Activated CD8-positive, alpha-beta memory T cell treated with anti-CD3 and anti-CD28 coated beads for 1 hour (primary cell): ENCODE measurements around the gene REG4.
"Not testable (repeated sequence)": the region's sequence is repeated elsewhere in the genome, so short reads cannot be mapped to it uniquely, and the experiment has no call there.

Experiments used
- DNase-seq, 2 donors: peaks; one replicate each; pipeline ENCODE4 v3.0.0-alpha.2; 2020; ENCODE audit warnings: low read depth in 1 of 2; ENCODE audit errors: extremely low read depth in 1 of 2

The REG4 gene

DNA sequence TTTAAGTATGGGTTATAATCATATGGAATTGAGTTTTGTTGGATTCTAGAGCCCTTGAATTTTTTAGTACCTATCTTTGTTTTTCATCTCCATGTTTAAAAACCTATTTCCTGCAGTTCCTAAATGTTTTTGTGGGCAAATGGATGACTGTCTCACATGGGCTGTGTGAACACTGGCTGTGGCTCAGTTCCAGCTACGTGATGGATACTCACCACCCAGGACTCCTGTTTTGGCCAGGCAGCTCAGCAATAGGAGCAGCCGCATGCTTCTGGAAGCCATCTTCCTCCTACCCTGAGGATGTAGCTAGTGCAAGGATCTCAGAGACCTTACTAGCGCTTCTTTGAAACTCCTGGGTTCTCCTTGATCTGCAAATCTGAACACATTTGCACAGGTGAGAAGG is 2.8 kb downstream of the REG4 start:
- no peak for DNase-seq

- no peak for DNase-seq
Observed at GRCh38 chr1:119806489-119806888, 4.8 kb downstream of the REG4 start.

GRCh38 chr1:119805746-119806145 is 5.5 kb downstream of the REG4 start:
- no peak for DNase-seq

- no peak for DNase-seq
Observed at GRCh38 chr1:119805247-119805646, 6.0 kb downstream of the REG4 start.

DNA sequence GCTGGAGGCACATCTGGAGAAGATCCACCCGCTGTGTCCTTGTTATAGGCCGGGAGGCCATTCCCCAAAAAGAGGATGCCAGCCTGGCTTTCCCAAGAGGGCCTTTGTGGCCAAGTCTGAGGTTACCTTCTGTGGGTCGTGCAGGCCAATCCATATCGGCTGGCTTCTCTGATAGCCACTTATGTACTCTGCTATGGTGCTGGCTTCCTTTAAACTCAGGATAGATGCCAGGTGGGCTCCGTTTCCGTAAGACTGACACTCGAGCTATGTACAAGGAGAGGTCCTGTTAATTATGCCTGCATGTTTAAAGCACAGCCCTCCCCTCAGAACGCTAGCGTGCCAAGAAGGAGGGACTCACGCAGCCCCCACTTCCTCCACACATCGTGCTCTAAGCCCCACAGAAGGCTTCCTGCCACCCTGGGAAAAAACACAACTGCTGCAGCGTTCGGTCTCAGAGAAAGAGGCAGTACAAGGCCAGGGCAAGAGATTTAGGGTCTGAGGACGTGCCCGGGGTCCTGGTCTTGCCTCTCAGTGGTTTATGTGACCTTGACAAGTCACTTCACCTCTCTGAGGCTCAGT is 11.6 kb downstream of the REG4 start:
- DNase-seq: no peak

GRCh38 chr1:119799003-119799402 is 12.3 kb downstream of the REG4 start:
- DNase-seq: no peak

DNA sequence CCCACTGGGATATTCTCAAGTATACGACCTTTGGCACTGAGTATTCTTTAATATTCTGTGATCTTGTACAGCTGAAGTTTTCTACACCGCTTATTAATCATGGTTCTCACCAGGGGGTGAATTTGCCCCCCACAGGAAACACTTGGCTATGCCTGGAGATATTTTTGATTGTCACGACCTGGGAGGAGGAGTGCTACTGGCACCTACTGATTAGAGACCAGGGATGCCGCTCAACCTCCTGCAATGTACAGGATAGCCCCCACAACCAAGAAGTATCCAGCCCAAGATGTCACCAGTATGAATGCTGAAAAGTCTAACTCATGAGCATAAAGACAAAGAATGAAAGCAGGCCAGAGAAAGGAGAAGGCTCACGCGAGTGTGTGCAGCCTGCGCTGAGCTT is 13.7 kb downstream of the REG4 start:
- DNase-seq: no peak

- no peak for DNase-seq
Observed at GRCh38 chr1:119797162-119797561, 14.1 kb downstream of the REG4 start.

- no peak for DNase-seq
Observed at GRCh38 chr1:119795261-119796200, 15.7 kb downstream of the REG4 start.

DNA sequence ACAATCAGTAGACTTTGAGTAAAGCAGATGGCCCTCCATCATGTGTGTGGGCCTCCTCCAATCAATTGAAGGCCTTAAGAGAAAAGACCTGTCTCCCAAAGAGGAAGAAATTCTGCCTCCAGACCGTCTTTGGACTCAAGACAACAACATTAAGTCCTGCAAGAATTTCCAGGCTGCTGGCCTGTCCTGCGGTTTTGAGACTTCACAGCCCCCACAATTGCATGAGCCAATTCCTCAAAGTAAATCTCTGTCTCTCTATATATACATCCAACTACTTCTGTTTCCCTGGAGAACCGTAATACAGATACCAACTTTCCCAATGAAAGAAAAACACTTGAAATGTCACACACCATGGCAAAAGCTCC is 16.4 kb downstream of the REG4 start:
- DNase-seq: no peak

DNA sequence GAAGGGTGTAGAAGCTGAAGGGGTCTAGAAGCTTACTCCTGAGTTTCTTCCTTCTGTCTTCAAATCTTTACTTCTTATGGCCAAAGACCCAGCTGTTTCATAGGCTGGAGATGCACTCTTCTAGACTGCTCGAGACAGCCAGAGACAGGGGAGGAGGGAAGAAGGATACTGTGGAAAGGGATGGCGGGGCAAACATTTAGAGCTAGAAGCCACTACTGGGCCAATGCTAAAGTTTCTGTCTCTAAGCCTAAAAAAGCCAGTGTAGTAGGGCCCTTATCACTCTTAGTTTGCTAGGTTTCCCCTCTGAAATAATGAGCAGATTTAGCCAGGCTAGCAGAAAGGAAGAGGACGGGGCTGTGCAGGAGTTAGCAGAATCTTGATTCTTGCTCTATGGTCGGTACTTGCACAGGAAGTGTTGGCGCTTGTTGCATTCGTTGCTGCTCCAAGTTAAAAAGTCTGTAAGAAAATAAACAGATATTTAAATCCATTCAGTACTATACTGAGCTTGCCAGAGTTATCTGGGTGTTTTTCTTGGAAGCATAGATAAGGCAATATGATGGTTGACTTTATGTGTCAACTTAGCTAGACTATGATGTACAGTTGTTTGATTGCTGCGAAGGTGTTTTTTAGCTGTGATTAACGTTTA is 16.9 kb downstream of the REG4 start:
- no peak for DNase-seq

DNA sequence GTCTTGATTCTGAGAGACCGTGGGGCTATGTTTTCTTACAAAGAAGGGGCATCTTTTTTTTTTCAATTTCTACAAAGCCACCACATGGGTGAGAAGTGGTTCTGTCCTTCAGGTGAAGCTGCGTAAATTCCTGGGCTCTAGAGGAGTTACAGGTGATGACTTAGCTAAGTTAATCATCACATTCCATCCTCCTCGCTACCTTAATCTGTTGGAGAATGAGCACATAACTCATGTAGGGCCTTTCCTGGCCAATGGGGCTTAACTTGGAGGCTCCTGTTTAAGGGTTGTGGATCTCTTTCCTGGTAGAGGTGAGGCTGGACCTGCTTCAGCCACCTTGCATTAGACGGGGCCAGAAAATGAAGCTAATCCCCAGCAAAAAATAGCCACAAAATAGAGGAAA is 19.9 kb downstream of the REG4 start:
- DNase-seq: no peak

DNA sequence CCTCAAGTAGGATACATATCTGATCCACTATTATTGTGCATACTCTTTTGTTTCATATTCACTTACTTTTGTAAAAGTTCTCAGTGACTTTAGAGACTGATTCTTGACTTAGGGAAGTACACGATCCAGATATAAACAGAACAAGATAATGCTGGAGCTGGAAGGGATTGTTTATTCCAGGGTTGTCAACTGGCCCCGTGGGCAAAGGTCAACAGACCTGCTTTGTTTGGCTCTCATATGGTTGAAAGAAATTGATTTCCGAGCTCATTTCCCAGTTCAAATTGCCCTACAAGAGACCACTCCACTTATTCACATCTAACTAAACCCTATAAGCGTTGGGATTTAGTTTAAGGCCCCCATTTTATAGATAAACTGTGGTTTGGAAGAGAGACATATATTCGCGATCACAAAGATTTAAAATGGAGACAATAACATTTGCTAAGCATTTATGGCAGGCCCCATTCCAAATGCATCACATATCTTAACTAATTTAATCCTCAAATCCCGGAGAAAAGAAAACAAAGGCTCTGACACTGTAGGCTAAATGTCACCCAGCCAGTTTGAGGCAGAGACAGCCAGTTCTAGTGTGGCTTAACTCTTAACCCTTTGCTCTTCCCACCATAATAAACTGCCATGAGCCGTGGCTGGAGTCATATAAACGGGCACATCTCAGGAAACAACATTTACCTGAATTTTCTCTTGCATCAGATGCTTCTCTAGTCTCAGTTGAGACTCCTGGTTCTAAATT is 20.6 kb downstream of the REG4 start:
- no peak for DNase-seq

DNA sequence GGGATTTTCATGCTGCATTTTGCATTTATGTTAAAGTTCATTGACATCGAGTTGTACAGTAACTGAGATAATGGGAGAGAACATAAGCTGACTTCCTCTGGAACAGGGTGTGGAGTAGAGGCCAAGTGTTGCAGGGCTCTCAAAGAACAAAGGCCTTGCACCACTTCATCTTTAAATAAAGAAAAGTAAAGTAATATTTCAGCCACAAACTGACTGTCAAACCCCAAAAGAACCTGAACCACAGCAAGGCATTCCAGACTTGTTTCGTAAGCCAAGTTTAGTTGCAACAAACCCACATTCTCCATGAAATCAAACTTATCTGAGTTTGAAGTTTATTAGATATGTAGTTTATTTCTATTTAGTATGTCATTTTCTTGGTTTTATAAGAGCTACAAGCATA is 23.5 kb downstream of the REG4 start:
- DNase-seq: no peak

GRCh38 chr1:119786473-119787050 is 24.7 kb downstream of the REG4 start:
- DNase-seq: not testable (repeated sequence)

DNA sequence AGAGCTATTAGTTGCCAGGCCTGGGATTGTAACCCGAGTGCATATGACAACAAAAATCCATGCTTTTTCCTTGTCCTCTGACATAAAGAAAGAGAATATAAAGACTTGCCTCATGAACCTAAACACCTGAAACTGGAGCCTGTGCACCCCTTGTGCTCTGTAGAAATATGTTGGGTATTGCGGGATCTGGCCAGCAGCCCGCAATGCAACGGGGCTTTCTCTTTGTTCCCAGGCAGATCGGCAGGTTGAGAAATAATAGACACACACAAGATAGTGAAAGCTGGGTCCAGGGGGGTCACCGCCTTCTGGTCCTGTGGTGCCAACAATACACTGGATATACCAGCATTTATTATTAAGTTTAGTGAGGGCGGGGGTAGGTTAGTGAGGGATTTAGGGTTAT is 25.2 kb downstream of the REG4 start:
- not testable (repeated sequence) for DNase-seq

DNA sequence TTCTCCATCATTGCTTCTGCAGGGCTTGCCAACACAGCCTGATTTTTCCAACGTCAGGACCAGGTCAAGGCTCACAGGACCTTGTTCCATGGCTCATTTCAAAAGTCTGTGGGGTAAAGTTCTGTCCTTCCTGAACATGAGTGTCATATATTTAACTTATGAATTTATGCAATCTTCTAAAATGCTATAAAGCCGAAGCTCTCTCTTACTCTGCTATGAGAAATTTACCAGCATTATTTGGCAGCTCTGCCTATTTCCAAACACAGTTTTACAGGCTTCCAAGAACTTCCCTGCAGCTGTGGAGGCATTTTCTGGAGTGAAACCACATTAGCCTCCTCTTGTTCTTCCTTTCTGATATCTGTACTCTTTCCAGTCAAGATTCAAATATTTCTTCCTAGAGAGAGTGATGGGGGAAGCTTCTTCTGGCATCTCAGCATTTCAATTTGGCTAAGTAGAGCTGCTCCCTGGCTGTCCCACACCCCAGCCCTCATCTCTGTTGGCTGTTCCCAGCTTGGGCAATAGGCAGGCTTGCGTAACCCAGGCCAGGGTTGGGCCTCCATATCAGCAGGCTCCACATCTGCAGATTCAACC is 27.0 kb downstream of the REG4 start:
- no peak for DNase-seq

DNA sequence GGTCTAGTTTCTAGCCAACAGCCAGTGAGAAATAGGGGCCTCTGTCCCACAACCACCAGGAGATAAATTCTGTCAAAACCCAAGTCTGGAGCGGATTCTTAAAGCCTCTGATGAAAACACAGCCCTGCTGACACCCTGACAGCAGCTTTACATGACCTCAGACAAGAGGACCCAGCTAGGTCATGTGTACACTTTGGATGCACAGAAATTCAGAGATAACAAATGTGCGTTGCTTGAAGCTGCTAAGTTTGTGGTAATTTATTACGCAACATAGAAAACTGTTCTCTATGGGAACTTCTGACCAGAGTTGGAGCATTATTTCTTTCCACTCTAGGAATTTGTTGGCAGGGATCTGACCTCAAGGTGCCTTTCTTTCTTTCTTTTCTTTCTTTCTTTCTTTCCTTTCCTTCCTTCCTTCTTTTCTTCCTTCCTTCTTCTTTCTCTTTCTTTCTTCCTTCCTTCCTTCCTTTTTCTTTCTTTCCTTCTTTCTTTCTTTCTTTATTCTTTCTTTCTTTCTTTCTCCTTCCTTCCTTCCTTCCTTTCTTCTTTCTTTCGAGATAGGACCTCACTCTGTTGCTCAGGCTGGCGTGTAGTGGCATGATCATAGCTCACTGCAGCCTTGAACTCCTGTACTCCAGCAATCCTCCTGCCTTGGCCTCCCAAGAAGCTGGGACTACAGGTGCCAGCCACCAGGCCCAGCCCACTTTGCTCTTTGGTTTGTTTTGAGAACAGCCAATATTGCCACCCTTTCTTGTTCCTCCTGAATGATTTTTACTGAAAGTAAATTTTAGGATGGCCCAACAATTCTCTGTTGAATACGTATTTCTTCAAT is 27.7 kb downstream of the REG4 start:
- no peak for DNase-seq

DNA sequence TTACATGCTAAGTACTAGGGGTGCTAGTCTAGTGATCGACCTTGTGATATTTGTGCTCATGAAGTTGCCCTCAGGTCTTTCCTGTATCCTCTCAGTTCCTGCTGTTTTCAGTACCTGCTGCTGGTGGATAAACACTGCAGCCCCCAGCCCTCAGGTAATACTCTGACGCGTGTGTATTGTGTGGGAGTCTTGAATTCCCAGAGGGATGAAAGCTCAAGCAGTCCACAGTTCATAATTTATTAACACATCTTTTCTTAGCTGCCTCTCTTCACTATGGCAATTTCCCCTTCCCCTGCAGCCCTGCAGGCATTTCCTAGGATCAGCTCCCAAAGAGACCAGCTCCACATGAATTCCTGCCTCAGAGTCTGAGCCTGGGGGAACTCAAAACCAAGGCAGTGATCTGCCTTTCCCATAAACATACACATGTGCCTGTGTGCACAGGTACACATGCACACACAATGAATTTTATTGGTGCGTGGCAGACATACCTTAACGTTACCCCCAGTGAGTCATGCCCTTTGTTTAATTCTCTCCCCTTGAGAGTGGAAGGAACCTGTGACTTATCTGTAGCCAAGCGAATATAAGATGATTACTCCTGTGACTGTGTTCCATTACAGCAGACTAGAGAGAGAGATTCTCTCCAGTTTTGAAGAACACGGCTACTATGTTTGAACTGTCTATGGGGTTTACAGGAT is 28.5 kb downstream of the REG4 start:
- no peak for DNase-seq
